Neuronal stem cell (in vitro differentiated cells): ENCODE data around the gene RAB8A.
A peak's percentile ranks its signal among the peaks of the same experiment; 100 is the strongest.

Source experiments
- DNase-seq: peaks from one replicate; pipeline ENCODE4 v3.0.0-alpha.2; 2013; ENCODE audit warnings: low spot score
- H2AFZ ChIP-seq: one replicate; pipeline ENCODE4 v1.6.1; 2013; ENCODE audit warnings: mild to moderate bottlenecking, low read length, inconsistent platforms
- H2AK5ac ChIP-seq: 2 replicates; pipeline ENCODE4 v1.6.1; 2013; ENCODE audit warnings: low read depth, mild to moderate bottlenecking, inconsistent platforms, low read length, moderate library complexity, mixed read lengths
- H2BK120ac ChIP-seq: 2 replicates; pipeline ENCODE4 v1.6.1; 2013; ENCODE audit warnings: low read depth, mild to moderate bottlenecking, inconsistent platforms, low read length, moderate library complexity, mixed read lengths
- H2BK12ac ChIP-seq: one replicate; pipeline ENCODE4 v1.6.1; 2013; ENCODE audit warnings: low read length, inconsistent platforms
- H2BK15ac ChIP-seq: 2 replicates; pipeline ENCODE4 v1.6.1; 2013; ENCODE audit warnings: mild to moderate bottlenecking, low read length, inconsistent platforms, mixed read lengths
- H2BK5ac ChIP-seq: one replicate; pipeline ENCODE4 v1.6.1; 2013; ENCODE audit warnings: inconsistent platforms, mild to moderate bottlenecking, low read length, moderate library complexity
- H3K14ac ChIP-seq: one replicate; pipeline ENCODE4 v1.6.1; 2013; ENCODE audit warnings: low read length, inconsistent platforms
- H3K18ac ChIP-seq: 2 replicates; pipeline ENCODE4 v1.6.1; 2013; ENCODE audit warnings: low read length, inconsistent platforms
- H3K23ac ChIP-seq: 2 replicates; pipeline ENCODE4 v1.6.1; 2013; ENCODE audit warnings: low read depth, mild to moderate bottlenecking, mixed read lengths, low read length, inconsistent platforms; ENCODE audit not compliant: poor library complexity
- H3K27ac ChIP-seq: replicated peaks from 3 replicates; pipeline ENCODE4 v1.5.1; 2013; ENCODE audit warnings: low read length, inconsistent platforms
- H3K27me3 ChIP-seq, 3 experiments: 2 replicates each; pipeline ENCODE4 v1.6.1; 2013; ENCODE audit warnings: low read length in 3 of 3, mild to moderate bottlenecking in 2 of 3, inconsistent platforms in 1 of 3, low read depth in 1 of 3, mixed read lengths in 1 of 3, moderate library complexity in 1 of 3; ENCODE audit not compliant: control insufficient read depth in 3 of 3, insufficient read depth in 3 of 3
- H3K36me3 ChIP-seq, 2 donors: replicated peaks in 1 of 2; 2 replicates each; pipeline ENCODE4 v1.6.1; 2013; ENCODE audit warnings: low read length in 2 of 2; ENCODE audit not compliant: control insufficient read depth in 2 of 2, insufficient read depth in 2 of 2
- H3K4ac ChIP-seq: 2 replicates; pipeline ENCODE4 v1.6.1; 2013; ENCODE audit warnings: inconsistent platforms, mild to moderate bottlenecking, low read length, moderate library complexity
- H3K4me1 ChIP-seq, 2 donors: 1 replicate in 1 of 2; 2 replicates in 1 of 2; pipeline ENCODE4 v1.6.1; 2013; ENCODE audit warnings: low read length in 2 of 2, low read depth in 1 of 2; ENCODE audit not compliant: control insufficient read depth in 2 of 2, insufficient read depth in 1 of 2
- H3K4me2 ChIP-seq: one replicate; pipeline ENCODE4 v1.6.1; 2013; ENCODE audit warnings: mild to moderate bottlenecking, low read length, inconsistent platforms; ENCODE audit not compliant: insufficient read depth, poor library complexity, severe bottlenecking
- H3K4me3 ChIP-seq, 2 donors: 2 replicates each; pipeline ENCODE4 v1.5.1; 2013; ENCODE audit warnings: low read length in 2 of 2, mild to moderate bottlenecking in 2 of 2, inconsistent platforms in 1 of 2, moderate library complexity in 1 of 2
- H3K79me1 ChIP-seq: one replicate; pipeline ENCODE4 v1.6.1; 2013; ENCODE audit warnings: low read depth, mild to moderate bottlenecking, inconsistent platforms, low read length, moderate library complexity
- H3K9ac ChIP-seq: one replicate; pipeline ENCODE4 v1.6.1; 2013; ENCODE audit warnings: mild to moderate bottlenecking, low read depth, low read length, inconsistent platforms; ENCODE audit not compliant: poor library complexity
- H3K9me3 ChIP-seq, 2 donors: replicated peaks in 1 of 2; 2 replicates each; pipeline versions ENCODE3 to v1.6.1; 2013; ENCODE audit warnings: low read length in 2 of 2, mild to moderate bottlenecking in 2 of 2, inconsistent platforms in 1 of 2, low read depth in 1 of 2, mixed read lengths in 1 of 2, moderate library complexity in 1 of 2; ENCODE audit not compliant: control insufficient read depth in 2 of 2, insufficient read depth in 1 of 2
- H4K8ac ChIP-seq: one replicate; pipeline ENCODE4 v1.6.1; 2013; ENCODE audit warnings: low read depth, mild to moderate bottlenecking, inconsistent platforms, low read length, moderate library complexity
- H4K91ac ChIP-seq: one replicate; pipeline ENCODE4 v1.6.1; 2013; ENCODE audit warnings: low read length, low read depth, mild to moderate bottlenecking, inconsistent platforms; ENCODE audit not compliant: poor library complexity
- WGBS, 2 donors: extraction: QIAGEN DNeasy Blood & Tissue Kit; methylation state at CpG; one replicate each; pipeline ENCODE4 v1.1.7; 2013; ENCODE audit warnings: missing lambda C conversion rate in 2 of 2, mixed read lengths in 1 of 2; ENCODE audit not compliant: insufficient read length in 2 of 2, insufficient replicate concordance in 1 of 2; ENCODE audit errors: extremely low coverage in 2 of 2; 5-methylcytosine and 5-hydroxymethylcytosine counted together

Gene RAB8A

DNA sequence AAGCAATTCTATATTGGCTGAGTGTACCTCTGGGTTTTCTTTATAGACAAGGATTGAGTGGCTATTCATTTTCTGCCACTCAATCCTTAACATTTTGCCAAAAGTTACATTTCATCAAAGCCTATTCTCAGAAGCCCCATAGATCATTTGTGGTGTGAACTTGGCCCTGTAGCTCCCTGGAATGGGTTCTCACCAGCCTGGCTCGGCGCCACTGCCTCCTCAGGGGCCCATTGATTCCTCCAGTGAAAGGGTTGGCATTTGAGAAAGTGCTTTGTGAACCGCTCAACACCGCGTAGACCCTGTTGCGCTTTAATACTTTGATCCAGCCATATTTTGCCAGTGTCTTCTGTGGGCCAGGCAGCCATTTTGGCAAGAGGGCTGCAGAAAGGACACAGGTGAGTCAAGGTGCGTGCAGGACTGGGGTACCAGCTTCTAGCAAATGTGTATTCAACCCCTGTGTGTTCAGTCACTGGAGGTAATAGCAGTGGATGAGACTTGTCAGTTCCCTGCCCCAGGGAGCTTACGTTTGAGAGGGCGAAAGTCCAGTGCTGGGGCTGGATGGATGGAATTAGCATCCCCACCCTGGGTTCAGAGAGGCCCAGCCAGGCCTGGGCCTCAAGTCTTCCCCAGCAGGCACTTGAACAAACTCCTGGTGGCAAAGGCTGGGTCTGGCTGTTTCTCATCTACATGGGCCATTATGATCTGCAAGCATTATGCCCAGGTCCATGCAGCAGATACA lies 3.8 kb downstream of the RAB8A start:
- no peak for DNase-seq
- no peak overlapping the region for H2AFZ ChIP-seq
- H3K27me3 ChIP-seq, result no peaks in the 10 kb centered on the region
- peaks cover 6 to 10% of the 10 kb centered on the region in 2 donors for H3K4me1 ChIP-seq
- H3K14ac ChIP-seq, result no peak overlapping the region
- peaks cover 25 to 63% of the 10 kb centered on the region in 2 donors for H3K36me3 ChIP-seq
- no peak overlapping the region for H3K23ac ChIP-seq
- no peak overlapping the region for H3K18ac ChIP-seq
- no peak overlapping the region for H2BK15ac ChIP-seq
- H3K9ac ChIP-seq, result no peak overlapping the region
- H3K4ac ChIP-seq, result no peak overlapping the region
- no CpG with 5 or more reads among the region's 9 CpGs for WGBS, 2 donors
- H4K91ac ChIP-seq, result no peak overlapping the region
- no peak overlapping the region for H2BK12ac ChIP-seq
- no peak overlapping the region for H3K4me2 ChIP-seq
- no peak overlapping the region for H4K8ac ChIP-seq
- no peak overlapping the region for H2BK120ac ChIP-seq
- H3K79me1 ChIP-seq, result peaks cover 11% of the 10 kb centered on the region
- peak overlapping the region in 1 of 2 donors; percentile 21 for H3K4me3 ChIP-seq
- H2AK5ac ChIP-seq, result no peak overlapping the region
- no peak overlapping the region for H2BK5ac ChIP-seq
- H3K27ac ChIP-seq, result no peak overlapping the region
- no peaks in the 10 kb centered on the region for H3K9me3 ChIP-seq

DNA sequence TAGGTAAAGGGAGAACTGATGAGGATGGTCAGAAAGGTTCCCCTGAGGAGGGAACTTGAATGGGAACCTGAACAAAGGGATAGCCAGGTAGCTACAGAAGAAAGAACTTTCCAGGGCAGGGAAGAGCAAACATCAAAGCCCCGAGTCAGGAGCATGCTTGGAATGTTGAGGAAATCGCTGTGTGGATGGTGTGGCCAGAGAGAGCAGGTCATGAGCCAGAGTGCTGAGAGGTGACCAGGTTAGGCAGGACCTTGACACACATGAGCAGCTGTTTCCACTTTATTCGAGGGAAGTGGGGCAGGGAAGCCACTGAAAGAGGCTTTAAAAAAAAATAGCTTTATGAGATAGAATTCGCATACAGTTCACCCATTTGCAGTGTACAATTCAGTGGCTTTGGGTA lies 4.4 kb downstream of the RAB8A start:
- H3K9ac ChIP-seq, result no peak overlapping the region
- WGBS, 2 donors, result no CpG with 5 or more reads among the region's 4 CpGs
- H2AFZ ChIP-seq, result no peak overlapping the region
- H3K4me1 ChIP-seq, result peaks cover 6 to 10% of the 10 kb centered on the region in 2 donors
- no peaks in the 10 kb centered on the region for H3K27me3 ChIP-seq
- H3K4me3 ChIP-seq, result no peak overlapping the region
- no peaks in the 10 kb centered on the region for H3K9me3 ChIP-seq
- no peak overlapping the region for H3K23ac ChIP-seq
- no peak overlapping the region for H2AK5ac ChIP-seq
- H3K4ac ChIP-seq, result no peak overlapping the region
- H3K36me3 ChIP-seq, result peaks cover 26 to 67% of the 10 kb centered on the region in 2 donors
- no peak overlapping the region for H3K4me2 ChIP-seq
- H4K91ac ChIP-seq, result no peak overlapping the region
- DNase-seq, result no peak
- H3K27ac ChIP-seq, result no peak overlapping the region
- H2BK120ac ChIP-seq, result no peak overlapping the region
- no peak overlapping the region for H3K14ac ChIP-seq
- no peak overlapping the region for H4K8ac ChIP-seq
- H2BK5ac ChIP-seq, result no peak overlapping the region
- H2BK12ac ChIP-seq, result no peak overlapping the region
- H2BK15ac ChIP-seq, result no peak overlapping the region
- peaks cover 11% of the 10 kb centered on the region for H3K79me1 ChIP-seq
- no peak overlapping the region for H3K18ac ChIP-seq

DNA sequence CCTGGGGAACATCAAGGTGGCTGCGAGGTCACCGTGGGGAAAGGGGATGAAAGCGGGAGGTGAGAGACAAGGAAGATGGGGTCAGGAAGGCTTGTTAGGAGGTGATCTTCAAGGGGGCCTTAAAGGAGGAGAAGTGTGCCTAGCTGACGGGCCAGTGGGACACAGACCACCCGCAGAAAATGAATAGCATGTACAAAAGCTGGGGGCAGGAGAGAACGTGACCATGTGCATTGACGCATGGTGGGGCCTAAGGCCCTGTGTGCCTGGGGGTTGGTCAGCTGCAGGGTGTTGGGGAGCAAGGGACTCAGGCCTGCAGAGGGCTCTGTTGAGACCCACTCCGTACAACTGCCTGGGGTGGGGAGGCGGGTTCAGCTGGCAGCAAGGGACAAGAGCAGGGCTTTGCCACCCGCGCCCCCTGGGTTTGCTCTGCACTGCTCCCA lies 5.9 kb downstream of the RAB8A start:
- H3K36me3 ChIP-seq, result peaks cover 40 to 80% of the 10 kb centered on the region in 2 donors
- no peaks in the 10 kb centered on the region for H3K27me3 ChIP-seq

DNA sequence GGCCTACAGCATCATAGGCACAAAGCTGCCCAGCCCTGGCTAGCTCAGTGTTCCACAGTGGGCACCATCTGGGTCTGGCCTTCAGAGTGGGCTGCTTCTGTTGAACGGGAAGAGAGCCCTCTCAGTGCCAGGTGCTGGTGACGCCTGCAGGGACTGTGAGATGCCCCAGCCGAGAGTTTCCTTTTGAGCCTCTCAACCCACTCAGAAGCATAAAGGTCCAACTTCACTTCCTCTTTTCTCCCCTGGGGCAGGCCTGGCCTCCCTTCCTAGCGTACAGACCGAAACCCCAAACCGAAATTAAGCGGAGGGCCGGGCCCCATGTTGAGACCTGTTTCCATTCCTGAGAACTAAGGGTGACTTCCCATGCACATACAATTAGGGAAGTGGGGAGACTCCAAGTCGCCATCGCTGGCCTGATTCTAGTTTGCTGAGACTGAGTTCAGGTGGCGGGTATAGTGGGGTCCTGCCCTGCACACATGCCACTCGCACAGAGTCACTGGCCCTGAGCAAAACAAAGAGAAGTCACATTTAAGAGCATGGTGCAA lies 6.9 kb downstream of the RAB8A start:
- H3K27me3 ChIP-seq, result no peaks in the 10 kb centered on the region
- no peak overlapping the region for H2BK15ac ChIP-seq
- WGBS, 2 donors, result no CpG with 5 or more reads among the region's 12 CpGs
- no peak overlapping the region for H4K91ac ChIP-seq
- DNase-seq, result no peak
- no peak overlapping the region for H2BK5ac ChIP-seq
- H3K9me3 ChIP-seq, result no peaks in the 10 kb centered on the region
- H3K14ac ChIP-seq, result no peak overlapping the region
- no peak overlapping the region for H2AFZ ChIP-seq
- H2AK5ac ChIP-seq, result no peak overlapping the region
- no peak overlapping the region for H3K27ac ChIP-seq
- no peak overlapping the region for H3K4me2 ChIP-seq
- H3K18ac ChIP-seq, result no peak overlapping the region
- no peak overlapping the region for H2BK12ac ChIP-seq
- H3K4ac ChIP-seq, result no peak overlapping the region
- H3K23ac ChIP-seq, result no peak overlapping the region
- H3K4me1 ChIP-seq, result no peaks in the 10 kb centered on the region
- peaks cover 4% of the 10 kb centered on the region for H3K79me1 ChIP-seq
- H2BK120ac ChIP-seq, result no peak overlapping the region
- no peak overlapping the region for H3K4me3 ChIP-seq
- no peak overlapping the region for H4K8ac ChIP-seq
- no peak overlapping the region for H3K9ac ChIP-seq
- peaks cover 41 to 84% of the 10 kb centered on the region in 2 donors for H3K36me3 ChIP-seq

More for the DNA sequence above, 5.9 kb downstream of the RAB8A start:
- Histone ChIP-seq H2BK12ac (no peak overlapping the region), H3K4me2 (no peak overlapping the region), H4K8ac (no peak overlapping the region), H3K27ac (no peak overlapping the region), H2BK15ac (no peak overlapping the region), H3K4me3 (no peak overlapping the region), H2BK120ac (no peak overlapping the region), H3K18ac (no peak overlapping the region), H3K4me1 (peaks cover 2 to 4% of the 10 kb centered on the region in 2 donors), H2AK5ac (no peak overlapping the region), H4K91ac (no peak overlapping the region), H3K4ac (no peak overlapping the region), H3K79me1 (peaks cover 5% of the 10 kb centered on the region), H3K23ac (no peak overlapping the region), H3K14ac (no peak overlapping the region), H2BK5ac (no peak overlapping the region), H3K9me3 (no peaks in the 10 kb centered on the region), H3K9ac (no peak overlapping the region), H2AFZ (no peak overlapping the region)
- no peak for DNase-seq
- no CpG with 5 or more reads among the region's 11 CpGs for WGBS, 2 donors
